ELR (cell line): ENCODE data around the gene SLC27A2.
"Not testable (repeated sequence)": the region's sequence is repeated elsewhere in the genome, so short reads cannot be mapped to it uniquely, and the experiment has no call there.

Experiments
- DNase-seq: peaks from one replicate; pipeline ENCODE4 v3.0.0-alpha.2; 2015; ENCODE audit warnings: low read depth

Gene SLC27A2

DNA sequence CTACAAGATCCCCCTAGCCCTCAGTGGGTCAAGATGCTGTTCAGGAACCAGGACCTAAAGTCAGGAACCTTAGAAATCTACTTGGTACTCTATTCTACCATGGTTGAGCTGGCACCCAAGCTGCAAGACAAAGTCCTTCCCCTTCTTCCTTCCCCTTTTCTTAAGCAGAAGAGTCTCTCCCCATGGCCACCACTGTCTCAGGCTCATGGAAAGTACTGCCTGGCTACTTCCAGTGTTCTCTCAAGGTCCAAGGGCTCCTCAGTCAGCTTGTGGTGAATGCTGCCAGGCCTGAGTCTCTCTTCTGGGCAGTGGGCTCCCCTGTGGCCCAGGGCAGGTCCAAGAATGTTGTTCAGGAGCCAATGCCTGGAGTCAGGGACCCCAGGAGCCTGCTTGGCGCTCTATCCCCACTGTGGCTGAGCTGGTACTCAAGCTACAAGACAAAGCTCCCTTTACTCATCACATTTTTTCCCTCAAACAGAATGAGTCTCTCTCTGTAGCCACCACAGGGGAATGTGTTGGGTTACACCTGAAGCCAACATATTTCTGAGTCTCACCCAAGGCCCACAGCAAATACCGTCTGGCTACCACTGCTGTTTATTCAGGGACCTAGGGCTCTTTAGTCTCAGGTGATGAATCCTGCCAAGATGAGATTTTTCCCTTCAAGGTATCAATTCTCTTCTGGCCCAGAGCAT lies 18.1 kb upstream of the SLC27A2 start:
- no peak for DNase-seq

GRCh38 chr15:50164458-50164857 lies 17.5 kb upstream of the SLC27A2 start:
- DNase-seq = no peak

DNA sequence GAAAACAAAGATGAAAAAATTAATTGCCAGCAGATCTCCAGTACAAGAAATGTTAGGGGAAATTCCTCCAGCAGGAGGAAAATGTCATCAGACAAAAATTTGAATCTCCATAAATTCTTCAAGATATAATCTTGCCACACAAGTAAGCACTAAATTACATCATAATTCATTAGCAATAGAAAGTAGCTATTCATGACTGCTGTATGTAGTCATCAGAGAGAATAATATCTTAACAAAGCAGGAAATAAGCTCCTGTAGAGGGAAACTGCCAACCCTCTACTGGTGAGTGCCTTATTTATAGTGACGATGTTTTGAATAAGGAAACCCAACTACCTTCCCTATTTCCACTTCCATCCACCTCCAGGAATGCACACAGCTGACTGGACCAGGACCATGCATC lies 15.8 kb upstream of the SLC27A2 start:
- peak; percentile 90 for DNase-seq

- DNase-seq = no peak
Measured at GRCh38 chr15:50167110-50167509, 14.9 kb upstream of the SLC27A2 start.

DNA sequence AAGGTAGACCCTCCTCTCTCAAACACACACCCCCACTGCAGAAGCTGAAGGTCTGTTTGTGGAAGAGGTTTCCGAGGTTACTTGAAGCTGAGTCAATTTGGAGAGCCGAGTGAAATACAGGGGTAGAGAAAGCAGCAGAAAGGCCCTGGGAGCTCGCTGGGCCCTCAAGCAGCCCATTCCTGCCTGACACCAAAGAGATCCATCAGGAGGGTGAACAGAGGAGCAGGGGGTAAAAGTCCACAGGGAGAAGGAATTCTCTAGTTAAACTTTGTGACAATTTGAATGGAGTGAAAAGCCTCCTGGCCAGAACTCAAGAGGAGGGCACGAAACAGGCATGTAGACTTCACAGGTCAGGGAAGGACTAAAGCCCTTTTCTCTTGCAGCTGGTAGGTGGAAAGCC lies 13.6 kb upstream of the SLC27A2 start:
- no peak for DNase-seq

- no peak for DNase-seq
Measured at GRCh38 chr15:50168783-50169411, 13.1 kb upstream of the SLC27A2 start.

DNA sequence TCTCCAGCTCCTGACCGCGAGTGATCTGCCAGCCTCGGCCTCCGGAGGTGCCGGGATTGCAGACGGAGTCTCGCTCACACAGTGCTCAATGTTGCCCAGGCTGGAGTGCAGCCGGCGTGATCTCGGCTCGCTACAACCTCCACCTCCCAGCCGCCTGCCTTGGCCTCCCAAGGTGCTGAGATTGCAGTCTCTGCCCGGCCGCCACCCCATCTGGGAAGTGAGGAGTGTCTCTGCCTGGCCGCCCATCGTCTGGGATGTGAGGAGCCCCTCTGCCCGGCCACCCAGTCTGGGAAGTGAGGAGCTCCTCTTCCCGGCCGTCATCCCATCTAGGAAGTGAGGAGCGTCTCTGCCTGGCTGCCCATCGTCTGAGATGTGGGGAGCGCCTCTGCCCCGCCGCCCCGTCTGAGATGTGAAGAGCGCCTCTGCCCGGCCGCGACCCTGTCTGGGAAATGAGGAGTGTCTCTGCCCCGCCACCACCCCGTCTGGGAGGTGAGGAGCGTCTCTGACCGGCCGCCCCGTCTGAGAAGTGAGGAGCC lies 9.6 kb upstream of the SLC27A2 start:
- DNase-seq = not testable (repeated sequence)

DNA sequence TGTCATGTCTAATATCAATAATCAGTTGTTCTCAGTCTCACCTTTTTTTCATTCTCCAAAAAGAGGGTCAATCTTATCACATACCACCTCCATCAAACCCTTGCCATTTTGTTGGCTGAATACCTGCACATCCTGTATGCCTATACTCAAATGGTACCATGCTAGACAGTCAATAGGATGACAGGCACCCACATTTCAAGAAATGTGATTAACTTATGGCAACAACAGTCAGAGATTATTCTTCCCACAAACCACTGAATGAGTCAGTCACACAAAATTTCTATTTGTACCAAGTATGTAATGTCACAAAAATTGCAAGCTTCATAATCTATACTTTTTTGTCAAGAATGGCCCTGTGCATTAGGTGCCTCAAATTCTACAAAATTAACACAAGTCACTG lies 5.1 kb upstream of the SLC27A2 start:
- DNase-seq = peak; percentile 27

DNA sequence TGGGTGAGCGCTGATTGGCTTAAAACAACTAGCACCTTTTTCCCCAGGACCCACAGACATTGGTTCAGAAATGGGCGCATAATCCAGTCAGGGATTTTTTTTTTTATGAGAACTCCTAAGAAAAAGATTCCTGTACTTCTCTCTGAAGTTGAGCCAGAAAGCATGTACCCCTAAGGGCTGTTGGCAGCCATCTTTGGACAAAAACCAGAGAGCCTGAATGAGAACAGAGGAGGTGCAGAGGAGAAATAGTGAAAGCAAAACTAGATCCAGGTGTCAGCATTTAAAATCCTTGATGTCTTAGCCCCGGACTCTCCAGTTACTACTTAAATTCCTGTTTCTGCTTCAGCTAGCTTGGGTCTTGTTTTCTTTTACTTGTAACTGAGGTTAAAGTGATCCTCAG lies 1.9 kb upstream of the SLC27A2 start:
- no peak for DNase-seq

GRCh38 chr15:50180582-50180981 lies 1.4 kb upstream of the SLC27A2 start:
- no peak for DNase-seq

DNA sequence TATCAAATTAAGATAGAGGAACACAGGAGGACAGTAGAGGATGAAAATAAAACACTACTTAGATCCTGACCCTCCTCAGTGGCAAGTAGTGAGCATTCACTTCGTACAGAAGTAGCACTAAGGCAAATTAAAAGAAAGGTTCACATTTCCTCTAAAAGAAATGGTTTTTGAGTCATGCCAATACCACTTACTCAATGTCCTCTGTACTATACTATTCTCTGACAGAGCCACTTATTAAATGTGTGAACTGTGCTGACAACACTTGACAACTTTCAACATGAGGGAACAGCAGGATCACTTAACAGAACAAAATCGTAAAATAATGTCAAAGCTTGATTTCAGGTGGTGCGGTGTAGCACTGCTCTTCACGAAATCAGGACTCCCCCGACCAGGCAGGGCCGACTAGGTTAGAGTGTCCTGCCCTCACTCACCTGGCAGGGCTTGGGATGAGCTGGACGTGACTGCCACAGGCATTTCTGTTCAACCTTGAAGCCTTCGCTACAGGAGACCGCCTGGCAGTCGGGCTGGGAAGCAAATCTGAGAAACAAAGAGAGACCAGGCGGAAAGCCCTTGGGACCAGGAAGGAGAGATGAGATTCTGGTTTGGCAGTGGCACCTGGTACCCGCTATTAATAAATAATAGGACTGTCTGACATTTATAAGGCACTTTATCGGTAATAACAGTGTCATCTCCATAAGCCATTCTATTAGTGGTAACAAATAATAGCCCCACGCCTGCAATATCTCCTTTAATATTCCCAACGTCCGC lies 611 bp upstream of the SLC27A2 start:
- DNase-seq = no peak

DNA sequence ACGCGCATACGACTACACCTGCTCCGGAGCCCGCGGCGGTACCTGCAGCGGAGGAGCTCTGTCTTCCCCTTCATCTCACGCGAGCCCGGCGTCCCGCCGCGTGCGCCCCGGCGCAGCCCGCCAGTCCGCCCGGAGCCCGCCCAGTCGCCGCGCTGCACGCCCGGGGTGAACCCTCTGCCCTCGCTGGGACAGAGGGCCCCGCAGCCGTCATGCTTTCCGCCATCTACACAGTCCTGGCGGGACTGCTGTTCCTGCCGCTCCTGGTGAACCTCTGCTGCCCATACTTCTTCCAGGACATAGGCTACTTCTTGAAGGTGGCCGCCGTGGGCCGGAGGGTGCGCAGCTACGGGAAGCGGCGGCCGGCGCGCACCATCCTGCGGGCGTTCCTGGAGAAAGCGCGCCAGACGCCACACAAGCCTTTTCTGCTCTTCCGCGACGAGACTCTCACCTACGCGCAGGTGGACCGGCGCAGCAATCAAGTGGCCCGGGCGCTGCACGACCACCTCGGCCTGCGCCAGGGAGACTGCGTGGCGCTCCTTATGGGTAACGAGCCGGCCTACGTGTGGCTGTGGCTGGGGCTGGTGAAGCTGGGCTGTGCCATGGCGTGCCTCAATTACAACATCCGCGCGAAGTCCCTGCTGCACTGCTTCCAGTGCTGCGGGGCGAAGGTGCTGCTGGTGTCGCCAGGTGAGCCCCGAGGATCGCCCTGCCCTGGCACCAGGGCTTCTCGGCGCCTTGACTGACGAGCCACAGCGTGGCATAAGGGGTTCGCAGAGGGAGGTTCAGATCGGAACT lies 420 bp downstream of the SLC27A2 start:
- peak; percentile 30 for DNase-seq

- DNase-seq = peak; percentile 37
Measured at GRCh38 chr15:50183112-50183794, 1.3 kb downstream of the SLC27A2 start.

DNA sequence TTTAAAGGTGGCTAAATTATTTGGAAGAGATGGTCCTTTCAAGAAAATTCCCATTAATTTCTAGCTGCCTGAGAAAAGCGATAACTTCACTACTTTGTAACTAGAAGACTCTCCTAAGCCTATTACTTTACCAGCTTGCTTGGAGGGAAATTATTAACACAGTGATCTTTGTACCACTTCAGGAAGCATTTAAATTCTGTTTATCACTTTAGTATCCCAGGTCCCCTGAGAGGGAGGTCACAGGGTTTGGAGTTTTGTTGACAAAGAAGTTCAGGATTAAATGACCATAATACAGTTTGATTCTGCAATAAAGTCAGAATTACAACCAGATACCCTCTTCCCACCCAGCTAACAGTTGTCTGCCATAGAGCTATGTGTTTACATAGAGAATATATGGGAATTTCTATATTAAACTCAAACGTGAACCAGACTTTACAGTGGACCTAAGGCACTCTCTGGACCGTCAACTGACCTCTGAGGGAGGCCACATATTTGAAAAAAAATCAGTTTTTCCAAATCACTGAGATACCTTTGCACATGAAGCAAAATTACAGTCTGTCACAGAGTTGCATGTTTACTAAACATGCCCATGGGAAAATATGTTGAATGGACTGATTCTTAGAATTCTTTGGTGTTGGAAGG lies 3.0 kb downstream of the SLC27A2 start:
- DNase-seq = no peak

- DNase-seq = no peak
Measured at GRCh38 chr15:50186090-50186489, 4.1 kb downstream of the SLC27A2 start.

DNA sequence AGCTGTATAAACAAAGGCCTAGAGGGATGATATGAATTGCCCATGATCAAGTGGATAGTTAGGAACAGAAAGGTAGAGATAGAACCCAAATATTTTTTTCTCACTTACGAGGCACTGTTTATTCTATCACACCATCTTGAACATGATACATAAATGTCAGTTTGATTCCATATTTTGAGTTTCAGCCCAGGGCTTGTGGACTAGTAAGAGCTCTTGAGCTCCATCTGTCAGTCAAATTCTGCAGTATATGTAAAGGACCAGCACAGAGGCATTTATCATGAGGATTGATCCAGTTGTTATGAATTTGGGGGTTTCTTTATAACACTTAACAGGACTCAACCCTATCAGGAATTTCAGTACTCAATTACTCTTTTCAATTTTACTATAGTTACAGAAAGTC lies 4.8 kb downstream of the SLC27A2 start:
- DNase-seq = no peak

- no peak for DNase-seq
Measured at GRCh38 chr15:50187525-50187924, 5.5 kb downstream of the SLC27A2 start.

- no peak for DNase-seq
Measured at GRCh38 chr15:50187997-50188396, 6.0 kb downstream of the SLC27A2 start.

GRCh38 chr15:50188793-50189192 lies 6.8 kb downstream of the SLC27A2 start:
- DNase-seq = not testable (repeated sequence)

DNA sequence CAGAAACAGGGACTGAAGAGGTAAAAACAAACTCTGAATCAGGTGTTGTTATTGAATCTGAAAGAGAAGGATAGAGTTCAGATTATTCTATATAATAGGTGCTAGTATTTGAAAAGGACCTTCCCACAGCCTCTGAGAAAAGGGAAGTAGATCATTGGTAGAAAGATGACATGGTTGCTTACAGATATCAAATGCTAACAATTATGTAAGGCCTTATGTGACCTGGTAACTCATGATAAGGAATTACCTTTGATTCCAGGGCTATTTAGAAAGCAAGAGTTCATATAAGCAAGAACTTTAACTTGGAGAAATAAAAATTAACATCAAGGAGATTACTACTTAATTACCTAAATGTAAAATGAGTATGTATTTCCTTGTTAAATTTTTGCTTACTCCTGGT lies 7.6 kb downstream of the SLC27A2 start:
- no peak for DNase-seq

DNA sequence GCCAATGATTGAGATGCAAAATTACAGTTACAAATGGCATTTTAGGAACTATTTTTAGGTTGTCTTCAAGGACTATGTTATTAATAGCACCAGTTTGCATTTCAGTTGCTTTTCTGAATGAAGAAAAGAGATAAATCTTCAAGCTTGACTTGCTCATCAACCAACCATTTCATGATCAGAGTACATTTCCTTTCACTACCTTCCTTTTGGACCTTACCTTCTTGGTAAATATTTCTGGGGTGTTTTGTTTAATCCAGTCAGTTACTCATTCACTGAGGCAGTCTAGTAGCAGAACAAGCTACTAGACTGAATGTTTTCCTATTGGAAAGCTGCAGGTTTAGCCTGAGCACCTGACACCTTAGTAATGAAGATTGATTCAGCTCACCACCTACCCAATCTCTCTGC lies 8.2 kb downstream of the SLC27A2 start:
- DNase-seq = no peak
